ENCODE measurements around the gene ARHGAP28.

Gene ARHGAP28

DNA sequence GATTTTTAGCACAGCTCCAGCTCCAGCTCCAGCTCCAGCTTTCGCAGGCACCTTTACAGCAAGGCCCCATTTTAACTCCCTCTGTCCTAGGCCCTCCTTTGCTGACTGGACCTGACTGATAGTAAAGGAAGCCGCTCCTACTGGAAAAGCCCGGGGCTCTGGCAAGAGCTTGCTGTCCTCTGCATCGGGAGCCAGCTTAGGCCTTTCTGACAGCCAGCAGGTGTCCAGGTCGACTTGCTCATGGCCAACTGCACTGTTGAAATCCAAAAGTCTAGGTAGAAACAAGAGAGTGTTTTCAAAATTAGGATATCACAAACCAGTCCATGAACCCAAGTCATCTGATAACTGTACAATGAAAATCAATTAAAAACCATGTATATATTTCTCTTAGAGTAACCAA lies 227.0 kb downstream of the ARHGAP28 start:
- no peak overlapping the region for H3K4me3 ChIP-seq (ENCODE audit: low read depth, low read length)
- H3K27ac ChIP-seq, result no peak overlapping the region
- no peak for DNase-seq
- TF ChIP-seq, protein P1, sequence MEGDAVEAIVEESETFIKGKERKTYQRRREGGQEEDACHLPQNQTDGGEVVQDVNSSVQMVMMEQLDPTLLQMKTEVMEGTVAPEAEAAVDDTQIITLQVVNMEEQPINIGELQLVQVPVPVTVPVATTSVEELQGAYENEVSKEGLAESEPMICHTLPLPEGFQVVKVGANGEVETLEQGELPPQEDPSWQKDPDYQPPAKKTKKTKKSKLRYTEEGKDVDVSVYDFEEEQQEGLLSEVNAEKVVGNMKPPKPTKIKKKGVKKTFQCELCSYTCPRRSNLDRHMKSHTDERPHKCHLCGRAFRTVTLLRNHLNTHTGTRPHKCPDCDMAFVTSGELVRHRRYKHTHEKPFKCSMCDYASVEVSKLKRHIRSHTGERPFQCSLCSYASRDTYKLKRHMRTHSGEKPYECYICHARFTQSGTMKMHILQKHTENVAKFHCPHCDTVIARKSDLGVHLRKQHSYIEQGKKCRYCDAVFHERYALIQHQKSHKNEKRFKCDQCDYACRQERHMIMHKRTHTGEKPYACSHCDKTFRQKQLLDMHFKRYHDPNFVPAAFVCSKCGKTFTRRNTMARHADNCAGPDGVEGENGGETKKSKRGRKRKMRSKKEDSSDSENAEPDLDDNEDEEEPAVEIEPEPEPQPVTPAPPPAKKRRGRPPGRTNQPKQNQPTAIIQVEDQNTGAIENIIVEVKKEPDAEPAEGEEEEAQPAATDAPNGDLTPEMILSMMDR (IDR thresholded peaks at IDR 0.05; ENCODE audit: low read depth, low read length), result no peak
- H3K36me3 ChIP-seq, result no peaks in the 10 kb centered on the region
- no peaks in the 10 kb centered on the region for H3K27me3 ChIP-seq (ENCODE audit: insufficient read depth, low read depth, severe bottlenecking)
- H3K9me3 ChIP-seq (ENCODE audit: severe bottlenecking), result no peaks in the 10 kb centered on the region

DNA sequence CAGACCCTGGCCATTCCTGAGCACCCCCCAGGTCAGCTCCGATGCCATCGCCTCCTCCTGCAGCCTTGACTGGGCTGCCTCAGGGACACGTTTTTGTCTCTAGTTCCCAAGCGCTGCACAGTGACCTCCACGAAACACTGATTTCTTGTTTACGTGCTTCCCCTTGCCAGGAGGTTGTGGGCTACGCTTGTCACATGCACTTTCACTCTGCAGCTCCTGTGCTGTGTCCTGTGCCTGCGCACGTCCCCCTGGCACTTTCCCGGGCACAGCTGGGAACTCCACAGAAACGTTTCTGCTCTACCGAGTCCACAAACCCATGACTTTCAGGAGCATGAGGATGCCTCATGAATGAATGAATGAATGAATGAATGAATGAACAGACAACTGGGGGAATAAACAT lies 227.5 kb downstream of the ARHGAP28 start:
- H3K4me3 ChIP-seq (ENCODE audit: low read depth, low read length), result no peak overlapping the region
- H3K9me3 ChIP-seq (ENCODE audit: severe bottlenecking), result no peaks in the 10 kb centered on the region
- DNase-seq, result no peak
- TF ChIP-seq, protein P1 (IDR thresholded peaks at IDR 0.05; ENCODE audit: low read depth, low read length), result no peak
- H3K36me3 ChIP-seq, result no peaks in the 10 kb centered on the region
- no peaks in the 10 kb centered on the region for H3K27me3 ChIP-seq (ENCODE audit: insufficient read depth, low read depth, severe bottlenecking)
- no peak overlapping the region for H3K27ac ChIP-seq

DNA sequence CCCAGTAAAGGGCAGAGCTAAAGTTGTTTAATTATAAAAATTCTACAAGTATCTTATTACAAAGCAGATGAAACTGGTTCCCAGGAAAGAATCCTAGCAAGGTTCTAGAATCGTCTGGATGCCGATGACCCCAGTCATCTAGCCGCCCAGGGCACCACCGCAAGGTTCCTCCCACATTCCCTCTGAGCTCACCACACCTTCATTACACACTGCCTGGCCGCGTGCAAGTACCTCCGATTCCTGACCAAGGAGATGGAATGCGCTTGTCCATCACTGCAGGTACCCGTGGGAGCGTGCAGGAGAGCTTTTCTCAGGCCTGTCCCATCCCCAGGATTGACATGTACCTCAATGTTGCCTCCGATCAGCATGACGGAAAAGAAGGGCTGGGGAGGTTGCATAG lies 229.6 kb downstream of the ARHGAP28 start:
- Histone ChIP-seq H3K27me3 (ENCODE audit: insufficient read depth, low read depth, severe bottlenecking) (no peaks in the 10 kb centered on the region), H3K4me3 (ENCODE audit: low read depth, low read length) (no peak overlapping the region), H3K27ac (no peak overlapping the region), H3K36me3 (no peaks in the 10 kb centered on the region), H3K9me3 (ENCODE audit: severe bottlenecking) (no peaks in the 10 kb centered on the region)
- DNase-seq, result no peak
- TF ChIP-seq, protein P1 (IDR thresholded peaks at IDR 0.05; ENCODE audit: low read depth, low read length), result no peak

DNA sequence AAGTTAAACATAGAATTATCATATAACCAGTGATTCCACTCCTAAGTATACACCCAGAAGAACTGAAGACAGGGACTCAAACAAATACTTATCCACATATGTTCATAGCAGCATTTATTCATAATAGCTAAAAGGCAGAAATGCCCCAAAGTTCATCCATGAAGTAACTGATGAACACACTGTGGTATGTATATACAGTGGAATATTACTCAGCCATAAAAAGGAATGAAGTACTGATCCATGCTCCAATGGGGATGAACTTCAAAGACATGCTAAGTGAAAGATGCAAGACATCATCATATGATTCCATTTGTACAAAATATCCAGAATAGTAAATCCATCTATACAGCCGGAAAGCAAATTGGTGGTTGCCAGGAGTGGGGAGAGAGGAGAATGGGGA lies 230.6 kb downstream of the ARHGAP28 start:
- no peaks in the 10 kb centered on the region for H3K27me3 ChIP-seq (ENCODE audit: insufficient read depth, low read depth, severe bottlenecking)
- H3K9me3 ChIP-seq (ENCODE audit: severe bottlenecking), result no peaks in the 10 kb centered on the region
- no peak for DNase-seq
- H3K36me3 ChIP-seq, result no peaks in the 10 kb centered on the region
- H3K4me3 ChIP-seq (ENCODE audit: low read depth, low read length), result no peak overlapping the region
- TF ChIP-seq, protein P1 (IDR thresholded peaks at IDR 0.05; ENCODE audit: low read depth, low read length), result no peak
- H3K27ac ChIP-seq, result no peak overlapping the region

DNA sequence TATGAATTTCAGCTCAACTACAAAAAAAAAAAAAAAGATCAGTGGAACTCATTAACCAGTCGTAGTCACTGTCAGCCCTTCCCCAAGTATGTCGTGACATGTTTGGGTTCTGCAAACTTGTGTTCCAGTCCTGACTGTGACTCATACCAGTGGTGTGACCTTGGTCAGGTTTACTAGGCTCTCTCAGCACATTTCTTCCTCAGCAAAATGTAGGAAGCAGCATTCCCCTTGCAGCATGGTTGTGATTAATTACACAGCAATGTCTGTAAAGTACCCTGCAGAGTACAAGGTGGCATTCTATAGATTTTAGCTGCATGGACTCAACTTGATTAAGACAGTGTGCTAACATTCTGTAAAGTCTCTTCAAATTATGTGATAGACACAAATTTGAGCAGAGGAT lies 231.1 kb downstream of the ARHGAP28 start:
- Histone ChIP-seq H3K27ac (no peak overlapping the region), H3K9me3 (ENCODE audit: severe bottlenecking) (no peaks in the 10 kb centered on the region), H3K4me3 (ENCODE audit: low read depth, low read length) (no peak overlapping the region), H3K36me3 (no peaks in the 10 kb centered on the region), H3K27me3 (ENCODE audit: insufficient read depth, low read depth, severe bottlenecking) (no peaks in the 10 kb centered on the region)
- TF ChIP-seq, protein P1 (IDR thresholded peaks at IDR 0.05; ENCODE audit: low read depth, low read length), result no peak
- no peak for DNase-seq

DNA sequence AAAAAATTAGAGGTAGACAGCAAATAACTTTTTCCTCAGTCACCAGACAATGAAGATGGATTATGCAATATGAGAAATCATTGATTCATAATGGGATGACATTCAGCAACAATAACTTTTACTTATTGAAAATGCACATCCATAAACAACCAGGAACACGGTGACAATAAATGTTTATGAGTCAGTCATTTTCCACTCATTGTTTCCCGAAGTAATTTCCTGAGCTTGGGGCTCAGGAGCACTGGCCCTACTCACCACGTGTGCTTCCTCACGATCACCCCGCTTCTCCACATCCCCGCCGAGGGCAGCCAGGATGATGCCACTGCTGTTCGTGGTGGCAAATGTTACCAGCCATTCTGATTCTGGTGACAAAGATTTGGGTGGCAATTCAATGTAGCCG lies 231.8 kb downstream of the ARHGAP28 start:
- Histone ChIP-seq H3K27ac (no peak overlapping the region), H3K27me3 (ENCODE audit: insufficient read depth, low read depth, severe bottlenecking) (no peaks in the 10 kb centered on the region), H3K36me3 (no peaks in the 10 kb centered on the region), H3K4me3 (ENCODE audit: low read depth, low read length) (no peak overlapping the region), H3K9me3 (ENCODE audit: severe bottlenecking) (no peaks in the 10 kb centered on the region)
- no peak for DNase-seq
- TF ChIP-seq, protein P1 (IDR thresholded peaks at IDR 0.05; ENCODE audit: low read depth, low read length), result no peak

Measured in WERI-Rb-1 (cell line).